Caco-2 (cell line): ENCODE results near the gene LMO1. TPM values are rescaled to one million over a fixed set of nuclear protein-coding genes. Genes with fewer than 3 reads are reported as not detected.
A peak's percentile ranks its signal among the peaks of the same experiment; 100 is the strongest.

Source experiments
- BruUV-seq: library from RNA; stranded (reverse); fragments of 400-500 nt; replicated peaks from 2 replicates; lab custom pipeline; 2021; lab: Mats Ljungman, UMichigan
- CTCF ChIA-PET: fragments of 300-600 bp; sonication (Branson Sonifier 250); formaldehyde crosslinking; loops from one replicate; lab custom pipeline; 2022; ENCODE audit warnings: antibody characterized with exemption; lab: Charles Lee
- POLR2A ChIA-PET: fragments of 300-600 bp; sonication (Branson Sonifier 250); formaldehyde crosslinking; loops from one replicate; lab custom pipeline; 2022; ENCODE audit warnings: antibody characterized with exemption; lab: Charles Lee
- DNase-seq, 2 experiments: peaks; one replicate each; pipeline versions ENCODE4 v3.0.0 to v3.0.0-alpha.2; 2020 to 2022
- H3K27me3 ChIP-seq: replicated peaks from 2 replicates; pipeline ENCODE4 v1.6.0; 2011; ENCODE audit warnings: low read length; ENCODE audit not compliant: control insufficient read depth, insufficient read depth
- H3K36me3 ChIP-seq: 2 replicates; pipeline ENCODE4 v1.5.1; 2011; ENCODE audit warnings: low read length; ENCODE audit not compliant: control insufficient read depth, insufficient read depth
- H3K4me1 ChIP-seq: fragments of 250-450 bp; sonication (Bioruptor Pico); 2 replicates; pipeline ENCODE4 v1.5.1; 2020; ENCODE audit warnings: mild to moderate bottlenecking
- H3K4me3 ChIP-seq: 2 replicates; pipeline ENCODE4 v1.5.1; 2011; ENCODE audit warnings: low read depth, mild to moderate bottlenecking, control low read depth, low read length
- H3K9me3 ChIP-seq: fragments of 250-450 bp; sonication (Bioruptor Pico); 2 replicates; pipeline ENCODE4 v1.5.1; 2020; ENCODE audit warnings: mild to moderate bottlenecking, moderate library complexity
- H3K27ac Mint-ChIP-seq: one replicate; pipeline ENCODE4 v1.8.0; 2022; ENCODE audit warnings: mixed read lengths; ENCODE audit not compliant: unreplicated experiment
- H3K27me3 Mint-ChIP-seq: one replicate; pipeline ENCODE4 v1.8.0; 2022; ENCODE audit warnings: mixed read lengths; ENCODE audit not compliant: insufficient read depth, unreplicated experiment
- H3K36me3 Mint-ChIP-seq: one replicate; pipeline ENCODE4 v1.8.0; 2022; ENCODE audit warnings: mild to moderate bottlenecking, mixed read lengths; ENCODE audit not compliant: insufficient read depth, unreplicated experiment
- H3K4me1 Mint-ChIP-seq: one replicate; pipeline ENCODE4 v1.8.0; 2022; ENCODE audit warnings: low read depth, mixed read lengths; ENCODE audit not compliant: unreplicated experiment
- H3K4me3 Mint-ChIP-seq: one replicate; pipeline ENCODE4 v1.8.0; 2022; ENCODE audit warnings: mild to moderate bottlenecking, moderate library complexity, mixed read lengths; ENCODE audit not compliant: unreplicated experiment
- H3K9me3 Mint-ChIP-seq: one replicate; pipeline ENCODE4 v1.8.0; 2022; ENCODE audit warnings: mixed read lengths; ENCODE audit not compliant: unreplicated experiment
- intact Hi-C: fragments of 100-400 bp; cut with micrococcal nuclease; formaldehyde crosslinking; loops from one replicate; pipeline ENCODE4 v1.10.0; 2022; ENCODE audit not compliant: unreplicated experiment
- total RNA-seq: library from RNA; stranded (reverse); gene quantifications from 2 replicates; pipeline ENCODE4 v1.2.3, GENCODE V29; 2022
- TF ChIP-seq, protein P1 (sequence below), 2 experiments: fragments of 200-600 bp in 1 of 2; IDR thresholded peaks; 1 replicate in 1 of 2; 2 replicates in 1 of 2; pipeline versions ENCODE4 v1.5.1 to v1.8.0; 2011 to 2022; ENCODE audit warnings: antibody characterized with exemption in 1 of 2, control low read depth in 1 of 2, inconsistent platforms in 1 of 2, low read depth in 1 of 2, low read length in 1 of 2, mild to moderate bottlenecking in 1 of 2, moderate library complexity in 1 of 2; ENCODE audit not compliant: insufficient read depth in 1 of 2, severe bottlenecking in 1 of 2, unreplicated experiment in 1 of 2

The LMO1 gene
- total RNA-seq, 1 experiment from 2014 or later: not detected

DNA sequence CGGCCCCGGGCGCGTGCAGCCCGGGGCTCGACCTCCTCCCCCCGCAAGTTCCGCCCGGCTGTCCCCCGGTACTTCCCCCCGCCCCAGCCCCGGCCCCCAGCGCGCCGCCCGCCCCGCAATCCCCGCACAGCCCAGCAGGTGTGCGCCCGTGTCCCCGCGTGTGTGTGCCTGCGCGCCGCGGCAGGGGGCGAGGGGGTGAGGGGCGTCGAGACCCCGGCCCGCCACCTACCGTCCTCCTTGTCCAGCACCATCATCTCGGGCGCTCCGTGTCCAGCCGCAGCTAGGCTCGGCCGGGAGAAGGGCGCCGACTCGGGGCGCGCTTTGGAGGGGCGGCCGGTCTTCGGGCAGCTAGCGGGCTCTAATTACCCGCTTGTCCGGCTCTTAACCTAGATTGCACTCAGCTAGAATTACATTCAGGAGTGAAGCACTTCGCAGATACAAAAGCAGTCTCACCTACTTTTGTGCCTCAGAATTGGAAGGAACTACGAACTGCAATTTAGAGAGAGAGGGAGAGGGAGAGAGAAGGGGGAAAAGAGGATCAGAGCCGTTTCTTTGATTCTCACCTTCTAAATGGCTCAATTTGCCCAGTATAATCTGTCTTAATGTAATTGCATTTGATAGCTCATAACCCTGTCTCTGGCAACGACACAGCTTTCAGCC lies 439 bp downstream of the LMO1 start:
- Mint-ChIP-seq H3K4me1 (peaks cover 7% of the 10 kb centered on the region), H3K27ac (no peak overlapping the region), H3K4me3 (no peak overlapping the region), H3K9me3 (no peaks in the 10 kb centered on the region), H3K36me3 (no peaks in the 10 kb centered on the region), H3K27me3 (peaks cover 18% of the 10 kb centered on the region)
- DNase-seq: no peak
- ChIA-PET CTCF (interaction anchor here (0.6 to 2.8 kb wide), 9 partner anchors 16 to 257 kb away, joined by 3 to 8 read pairs (median 4); no protein-coding TSS in a partner anchor), POLR2A (no interaction called here)
- intact Hi-C loops: no loop called here
- no TSS peak for BruUV-seq
- H3K4me1 ChIP-seq: no peaks in the 10 kb centered on the region
- no peak overlapping the region for H3K4me3 ChIP-seq
- peaks cover 4% of the 10 kb centered on the region for H3K27me3 ChIP-seq
- no peaks in the 10 kb centered on the region for H3K9me3 ChIP-seq
- TF ChIP-seq, protein P1, sequence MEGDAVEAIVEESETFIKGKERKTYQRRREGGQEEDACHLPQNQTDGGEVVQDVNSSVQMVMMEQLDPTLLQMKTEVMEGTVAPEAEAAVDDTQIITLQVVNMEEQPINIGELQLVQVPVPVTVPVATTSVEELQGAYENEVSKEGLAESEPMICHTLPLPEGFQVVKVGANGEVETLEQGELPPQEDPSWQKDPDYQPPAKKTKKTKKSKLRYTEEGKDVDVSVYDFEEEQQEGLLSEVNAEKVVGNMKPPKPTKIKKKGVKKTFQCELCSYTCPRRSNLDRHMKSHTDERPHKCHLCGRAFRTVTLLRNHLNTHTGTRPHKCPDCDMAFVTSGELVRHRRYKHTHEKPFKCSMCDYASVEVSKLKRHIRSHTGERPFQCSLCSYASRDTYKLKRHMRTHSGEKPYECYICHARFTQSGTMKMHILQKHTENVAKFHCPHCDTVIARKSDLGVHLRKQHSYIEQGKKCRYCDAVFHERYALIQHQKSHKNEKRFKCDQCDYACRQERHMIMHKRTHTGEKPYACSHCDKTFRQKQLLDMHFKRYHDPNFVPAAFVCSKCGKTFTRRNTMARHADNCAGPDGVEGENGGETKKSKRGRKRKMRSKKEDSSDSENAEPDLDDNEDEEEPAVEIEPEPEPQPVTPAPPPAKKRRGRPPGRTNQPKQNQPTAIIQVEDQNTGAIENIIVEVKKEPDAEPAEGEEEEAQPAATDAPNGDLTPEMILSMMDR (IDR thresholded peaks at IDR 0.05; ENCODE audit: insufficient read depth in 1 of 2, low read depth in 1 of 2, low read length in 1 of 2, severe bottlenecking in 1 of 2, unreplicated experiment in 1 of 2): no peak
- H3K36me3 ChIP-seq: no peaks in the 10 kb centered on the region

DNA sequence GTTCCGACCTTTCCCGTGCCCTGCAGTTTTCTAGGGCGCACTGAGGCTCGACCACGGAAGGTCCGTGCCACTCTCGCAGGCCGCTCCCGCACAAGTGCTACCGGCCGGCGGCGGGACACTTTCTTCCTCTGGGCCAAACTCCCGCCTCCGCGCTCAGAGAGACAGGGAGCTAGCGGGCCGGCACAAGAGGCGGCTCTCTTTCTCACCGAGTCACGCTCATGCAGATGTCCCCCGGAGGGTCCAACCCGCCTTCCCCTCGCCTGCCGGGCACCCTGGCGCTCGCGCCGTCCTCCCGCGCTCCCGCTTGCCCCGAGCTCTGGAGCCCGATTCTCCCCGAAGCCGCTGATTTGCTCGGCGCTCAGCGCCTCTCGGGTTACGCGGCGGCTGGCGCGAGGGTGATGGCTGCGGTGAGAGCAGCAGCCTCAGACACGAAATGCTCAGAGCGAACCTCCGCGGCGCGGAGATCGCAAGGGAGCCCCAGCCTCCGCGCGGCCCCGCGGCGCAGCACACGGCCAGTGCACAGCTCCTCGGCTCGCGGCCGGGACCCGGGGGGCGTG lies 1.0 kb downstream of the LMO1 start:
- TF ChIP-seq, protein P1 (IDR thresholded peaks at IDR 0.05; ENCODE audit: insufficient read depth in 1 of 2, low read depth in 1 of 2, low read length in 1 of 2, severe bottlenecking in 1 of 2, unreplicated experiment in 1 of 2): no peak
- H3K4me1 Mint-ChIP-seq: peaks cover 7% of the 10 kb centered on the region
- intact Hi-C loops: no loop called here
- H3K36me3 ChIP-seq: no peaks in the 10 kb centered on the region
- H3K4me1 ChIP-seq: no peaks in the 10 kb centered on the region
- H3K4me3 Mint-ChIP-seq: no peak overlapping the region
- ChIA-PET CTCF (interaction anchor here (1.5 to 2.8 kb wide), 2 partner anchors 30 to 70 kb away, joined by 5 to 8 read pairs; no protein-coding TSS in a partner anchor), POLR2A (no interaction called here)
- no peak overlapping the region for H3K4me3 ChIP-seq
- H3K27me3 ChIP-seq: peaks cover 4% of the 10 kb centered on the region
- no peaks in the 10 kb centered on the region for H3K9me3 Mint-ChIP-seq
- no peak overlapping the region for H3K27ac Mint-ChIP-seq
- no peaks in the 10 kb centered on the region for H3K36me3 Mint-ChIP-seq
- H3K9me3 ChIP-seq: no peaks in the 10 kb centered on the region
- no TSS peak for BruUV-seq
- peaks cover 18% of the 10 kb centered on the region for H3K27me3 Mint-ChIP-seq
- DNase-seq: peak in 1 of 2 experiments; percentile 25

GRCh38 chr11:8261921-8262551 lies 1.6 kb downstream of the LMO1 start:
- Histone ChIP-seq H3K9me3 (no peaks in the 10 kb centered on the region), H3K4me1 (no peaks in the 10 kb centered on the region), H3K4me3 (no peak overlapping the region), H3K36me3 (no peaks in the 10 kb centered on the region), H3K27me3 (peaks cover 4% of the 10 kb centered on the region)
- no peaks in the 10 kb centered on the region for H3K9me3 Mint-ChIP-seq
- ChIA-PET POLR2A (no interaction called here), CTCF (interaction anchor here (2.8 kb wide), 1 partner anchor 69 kb away, joined by 8 read pairs; no protein-coding TSS in a partner anchor)
- H3K36me3 Mint-ChIP-seq: no peaks in the 10 kb centered on the region
- intact Hi-C loops: no loop called here
- peaks cover 18% of the 10 kb centered on the region for H3K27me3 Mint-ChIP-seq
- TF ChIP-seq, protein P1 (IDR thresholded peaks at IDR 0.05; ENCODE audit: insufficient read depth in 1 of 2, low read depth in 1 of 2, low read length in 1 of 2, severe bottlenecking in 1 of 2, unreplicated experiment in 1 of 2): no peak
- no peak overlapping the region for H3K27ac Mint-ChIP-seq
- peak in 1 of 2 experiments; percentile 34 for DNase-seq
- peaks cover 7% of the 10 kb centered on the region for H3K4me1 Mint-ChIP-seq
- no peak overlapping the region for H3K4me3 Mint-ChIP-seq
- no TSS peak for BruUV-seq
